NCI-H69 (cell line): ENCODE measurements around the gene REX1BD.

ENCODE experiments used
- DNase-seq: peaks from one replicate; lab custom pipeline; 2025; lab: John Stamatoyannopoulos, UW

REX1BD gene

GRCh38 chr19:18603255-18603957 lies 14.8 kb downstream of the REX1BD start:
- DNase-seq, result no peak

GRCh38 chr19:18603958-18604819 lies 15.6 kb downstream of the REX1BD start:
- DNase-seq, result no peak

- DNase-seq, result no peak
Measured at GRCh38 chr19:18604820-18605159, 16.2 kb downstream of the REX1BD start.

GRCh38 chr19:18605196-18605545 lies 16.6 kb downstream of the REX1BD start:
- DNase-seq, result no peak

GRCh38 chr19:18605546-18606280 lies 17.1 kb downstream of the REX1BD start:
- DNase-seq, result peak; percentile 32

- DNase-seq, result peak; percentile 48
Measured at GRCh38 chr19:18606281-18607225, 18.0 kb downstream of the REX1BD start, which contains the start of gene CRLF1. TSS of gene CRLF1 (minus strand) at chr19:18606799. CDS start at chr19:18606656, 143 bp downstream.

GRCh38 chr19:18607226-18608101 lies 18.9 kb downstream of the REX1BD start:
- peak; percentile 53 for DNase-seq

GRCh38 chr19:18608102-18608804 lies 19.7 kb downstream of the REX1BD start:
- no peak for DNase-seq

- no peak for DNase-seq
Measured at GRCh38 chr19:18608805-18609716, 20.5 kb downstream of the REX1BD start.

- no peak for DNase-seq
Measured at GRCh38 chr19:18609717-18610051, 21.1 kb downstream of the REX1BD start.

GRCh38 chr19:18610245-18610555 lies 21.6 kb downstream of the REX1BD start:
- no peak for DNase-seq

GRCh38 chr19:18610556-18611326 lies 22.1 kb downstream of the REX1BD start:
- DNase-seq, result peak; percentile 38

- peak; percentile 69 for DNase-seq
Measured at GRCh38 chr19:18611327-18612050, 22.9 kb downstream of the REX1BD start.

- peak; percentile 54 for DNase-seq
Measured at GRCh38 chr19:18612051-18612771, 23.6 kb downstream of the REX1BD start.

GRCh38 chr19:18612772-18613588 lies 24.4 kb downstream of the REX1BD start, which contains the start of gene TMEM59L:
TSS of gene TMEM59L (plus strand) at chr19:18612870. CDS start at chr19:18612959, 89 bp downstream.
- peak; percentile 63 for DNase-seq
